Stimulated activated CD4-positive, alpha-beta T cell treated with anti-CD3 and anti-CD28 coated beads, Interleukin-1b, Interleukin-23, amount 100 ng/mL, for 1 hour (primary cell): Measurements from ENCODE around the gene PDXDC1.
"Not testable (repeated sequence)": the region's sequence is repeated elsewhere in the genome, so short reads cannot be mapped to it uniquely, and the experiment has no call there.

Experiments
- DNase-seq, 2 donors: peaks; one replicate each; pipeline ENCODE4 v3.0.0-alpha.2; 2020; ENCODE audit warnings: low read depth in 2 of 2

PDXDC1 gene

DNA sequence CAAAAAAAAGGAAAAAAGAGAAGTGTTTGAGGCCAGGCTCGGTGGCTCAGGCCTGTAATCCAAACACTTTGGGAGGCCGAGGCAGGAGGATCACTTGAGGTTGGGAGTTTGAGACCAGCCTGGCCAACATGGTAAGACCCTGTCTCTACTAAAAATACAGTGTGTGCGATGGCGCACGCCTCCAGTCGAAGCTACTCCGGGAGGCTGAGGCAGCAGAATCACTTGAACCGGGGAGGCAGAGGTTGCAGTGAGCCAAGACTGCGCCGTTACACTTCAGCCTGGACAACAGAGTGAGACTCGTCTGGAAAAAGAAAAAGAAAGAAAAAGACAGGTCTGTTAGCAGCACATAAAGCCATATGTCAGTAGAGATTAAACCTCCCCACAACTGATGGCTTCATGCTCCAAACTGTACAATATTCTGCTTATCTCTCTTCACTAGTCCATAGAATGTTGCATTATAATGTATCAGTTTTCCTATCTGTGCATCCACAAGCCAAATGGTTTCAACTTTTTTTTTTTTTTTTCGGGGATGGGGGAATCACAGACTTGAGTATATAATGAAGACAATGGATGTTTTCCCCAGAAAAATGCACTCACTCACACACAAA, 3.1 kb upstream of the PDXDC1 start:
- DNase-seq, result not testable (repeated sequence)

DNA sequence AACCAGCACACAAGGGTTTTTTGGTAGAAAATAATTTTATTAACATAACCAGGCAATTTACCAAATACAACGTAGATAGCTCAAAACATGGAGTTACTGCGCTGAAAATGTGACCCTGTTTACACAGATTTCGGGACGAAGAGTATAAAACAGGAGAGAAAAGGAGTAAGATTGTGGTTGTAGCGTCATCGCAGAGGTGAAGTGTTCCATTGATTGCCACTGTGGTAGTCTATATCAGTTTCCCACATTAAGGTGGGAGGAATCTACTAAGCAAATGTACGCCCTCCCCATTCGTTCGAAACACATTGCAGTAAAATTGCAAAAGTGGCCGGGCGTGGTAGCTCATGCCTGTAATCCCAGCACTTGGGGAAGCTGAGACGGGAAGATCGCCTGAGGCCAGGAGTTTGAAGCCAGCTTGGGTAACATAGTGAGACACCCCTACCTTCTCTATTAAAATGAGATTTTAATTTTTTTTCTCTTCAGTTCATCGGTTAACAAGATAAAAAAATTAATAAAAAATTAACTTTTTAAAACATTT, 972 bp upstream of the PDXDC1 start:
- DNase-seq, result not testable (repeated sequence)

DNA sequence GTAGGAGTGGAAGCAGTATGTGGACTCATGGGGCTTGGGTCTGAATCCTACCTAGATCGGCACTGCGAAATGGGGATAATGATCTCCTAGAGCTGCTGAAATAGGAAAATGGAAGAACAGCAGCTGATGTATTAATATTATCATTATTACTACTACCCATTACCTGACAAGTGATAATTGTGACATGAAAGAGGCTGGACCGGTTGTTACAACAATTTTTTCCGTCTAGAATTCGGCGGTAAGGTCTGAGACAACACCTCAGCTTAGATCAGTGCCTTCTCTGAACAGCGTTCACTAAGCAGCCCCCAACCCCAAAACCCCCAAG, 533 bp upstream of the PDXDC1 start:
- not testable (repeated sequence) for DNase-seq

DNA sequence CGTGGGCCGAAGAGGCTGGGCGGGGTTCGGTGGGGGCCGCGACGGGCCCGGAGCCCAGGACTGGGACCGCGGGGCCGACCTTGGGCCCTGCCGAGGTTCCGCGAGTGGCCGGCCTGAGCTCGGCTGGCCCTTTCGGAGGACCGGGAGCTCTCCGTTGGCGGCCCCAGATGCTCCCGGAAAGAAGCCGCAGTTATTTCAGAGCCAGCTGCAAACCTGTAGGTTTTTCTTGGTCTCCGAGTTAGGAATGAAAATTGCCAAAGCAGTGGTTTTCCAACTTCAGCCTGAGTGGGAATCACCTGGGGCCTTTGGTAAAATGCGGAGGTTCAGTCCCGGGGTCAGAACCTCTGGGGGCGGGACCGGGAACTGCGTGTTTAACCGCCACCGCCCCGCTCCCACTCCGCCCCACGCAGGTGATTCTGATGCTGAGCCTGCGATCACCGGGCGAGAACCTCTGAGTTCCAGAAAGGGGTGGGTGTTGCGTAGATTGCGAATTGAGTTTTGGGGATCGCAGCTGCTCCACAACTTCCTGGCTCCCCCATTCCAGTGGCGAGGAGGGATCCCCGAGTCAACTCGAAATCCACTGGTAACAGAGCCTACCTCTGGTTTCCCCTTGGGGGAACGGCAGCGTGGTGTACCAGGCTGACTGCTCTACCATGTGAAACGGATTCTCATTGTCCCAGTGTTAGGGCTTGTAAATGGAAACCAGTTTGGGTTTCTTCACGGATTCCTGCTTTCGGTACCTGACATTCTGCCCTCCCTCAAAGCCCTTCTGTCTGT, 780 bp downstream of the PDXDC1 start:
- peak in 1 of 2 donors; percentile 11 for DNase-seq

DNA sequence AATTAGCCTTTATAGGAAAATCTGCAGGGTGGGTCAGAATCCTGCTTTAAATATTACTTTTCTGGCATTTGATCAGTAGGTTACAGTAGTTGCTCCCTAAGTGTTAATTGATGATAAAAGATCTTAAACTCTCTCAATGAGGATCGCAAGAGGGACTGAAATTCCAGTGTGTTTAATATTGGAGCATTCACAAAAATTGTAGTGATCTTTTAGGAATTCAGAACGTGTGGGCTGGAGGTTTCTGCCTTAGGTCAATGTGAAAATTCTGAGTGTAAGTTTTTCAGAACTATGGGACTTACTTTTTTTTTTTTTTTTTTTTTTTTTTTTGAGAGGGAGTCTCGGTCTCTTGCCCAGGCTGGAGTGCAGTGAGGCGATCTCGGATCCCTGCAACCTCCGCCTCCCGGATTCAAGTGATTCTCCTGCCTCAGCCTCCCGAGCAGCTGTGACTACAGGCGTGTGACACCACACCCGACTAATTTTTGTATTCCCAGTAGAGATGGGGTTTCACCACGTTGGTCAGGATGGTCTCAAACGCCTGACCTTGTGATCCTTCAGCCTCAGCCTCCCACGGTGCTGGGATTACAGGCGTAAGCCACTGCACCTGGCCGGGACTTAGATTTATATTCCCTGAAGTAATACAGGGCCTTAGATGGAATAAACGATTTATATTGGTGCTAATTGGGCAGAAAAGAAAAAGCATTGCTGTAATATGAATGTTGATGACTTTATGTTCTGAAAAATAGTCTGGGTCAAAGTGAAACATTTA, 2.3 kb downstream of the PDXDC1 start:
- not testable (repeated sequence) for DNase-seq

- not testable (repeated sequence) for DNase-seq
Observed at GRCh38 chr16:14978281-14978680, 3.5 kb downstream of the PDXDC1 start.

DNA sequence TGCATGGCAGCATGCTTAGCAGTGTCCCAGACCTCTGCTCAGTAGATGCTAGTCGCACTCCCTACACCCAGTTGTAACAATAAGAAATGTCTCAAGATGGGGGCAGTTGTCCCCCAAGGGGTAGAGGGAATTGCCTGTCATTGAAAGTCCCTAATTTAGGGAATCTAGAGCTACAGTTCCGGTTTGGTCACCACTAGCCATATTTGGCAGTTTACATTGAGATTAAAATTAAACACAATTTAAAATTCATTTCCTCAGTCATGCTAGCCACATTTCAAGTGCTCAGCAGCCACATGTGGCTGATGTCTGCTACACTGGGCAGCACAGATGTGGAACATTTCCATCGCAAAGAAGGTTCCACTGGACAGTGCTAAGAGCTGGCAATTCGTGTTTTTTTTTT, 4.1 kb downstream of the PDXDC1 start:
- not testable (repeated sequence) for DNase-seq

GRCh38 chr16:14981234-14981633, 6.4 kb downstream of the PDXDC1 start:
- DNase-seq, result not testable (repeated sequence)

GRCh38 chr16:14982521-14982920, 7.7 kb downstream of the PDXDC1 start:
- DNase-seq, result not testable (repeated sequence)

GRCh38 chr16:14988092-14988491, 13.3 kb downstream of the PDXDC1 start:
- not testable (repeated sequence) for DNase-seq

DNA sequence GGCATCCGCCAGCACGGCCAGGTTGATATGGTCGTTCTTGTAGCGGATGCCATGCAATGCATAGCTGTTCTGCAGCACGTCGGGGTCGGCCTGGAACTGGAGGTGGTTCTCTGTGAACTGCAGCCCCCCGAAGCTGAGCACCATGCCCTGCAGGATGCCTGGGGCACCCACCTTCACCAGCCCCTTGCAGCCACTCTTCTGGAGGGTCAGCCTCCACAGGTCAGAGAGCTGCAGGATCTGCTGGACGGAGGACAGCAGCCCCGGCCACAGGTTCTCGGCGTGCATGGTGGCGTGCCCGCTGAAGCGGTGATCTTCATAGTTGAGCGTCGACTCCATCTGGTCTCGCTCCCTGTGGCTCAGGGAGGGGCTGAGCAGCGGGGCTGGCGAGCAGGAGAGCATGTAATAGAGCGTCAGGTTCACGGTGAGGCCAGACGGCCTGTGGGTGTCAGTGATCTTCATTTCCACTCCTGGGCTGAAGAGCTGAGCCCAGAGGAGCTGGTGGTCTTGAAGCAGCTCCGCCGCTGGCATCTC, 13.9 kb downstream of the PDXDC1 start:
- not testable (repeated sequence) for DNase-seq

- not testable (repeated sequence) for DNase-seq
Observed at GRCh38 chr16:14989291-14990281, 14.8 kb downstream of the PDXDC1 start.

GRCh38 chr16:14993277-14994151, 18.7 kb downstream of the PDXDC1 start:
- not testable (repeated sequence) for DNase-seq

DNA sequence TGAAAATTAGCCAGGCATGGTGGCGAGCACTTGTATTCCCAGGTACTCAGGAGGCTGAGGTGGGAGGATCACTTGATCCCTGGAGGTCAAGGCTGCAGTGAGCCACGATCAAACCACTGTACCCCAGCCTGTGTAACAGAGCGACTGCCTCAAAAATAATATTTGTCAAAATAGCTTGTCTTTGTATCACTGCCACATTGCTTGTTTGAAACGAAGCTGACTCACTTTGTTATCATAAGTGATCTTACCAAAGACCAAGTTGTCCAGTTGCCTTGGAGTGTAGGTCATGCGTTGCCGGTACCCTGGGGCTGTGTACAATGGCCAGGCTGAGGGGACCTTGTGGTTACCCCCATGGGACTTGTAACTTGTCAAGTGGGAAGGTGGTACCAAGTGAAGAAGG, 21.9 kb downstream of the PDXDC1 start:
- not testable (repeated sequence) for DNase-seq

GRCh38 chr16:14998300-14998699, 23.5 kb downstream of the PDXDC1 start:
- DNase-seq, result not testable (repeated sequence)

DNA sequence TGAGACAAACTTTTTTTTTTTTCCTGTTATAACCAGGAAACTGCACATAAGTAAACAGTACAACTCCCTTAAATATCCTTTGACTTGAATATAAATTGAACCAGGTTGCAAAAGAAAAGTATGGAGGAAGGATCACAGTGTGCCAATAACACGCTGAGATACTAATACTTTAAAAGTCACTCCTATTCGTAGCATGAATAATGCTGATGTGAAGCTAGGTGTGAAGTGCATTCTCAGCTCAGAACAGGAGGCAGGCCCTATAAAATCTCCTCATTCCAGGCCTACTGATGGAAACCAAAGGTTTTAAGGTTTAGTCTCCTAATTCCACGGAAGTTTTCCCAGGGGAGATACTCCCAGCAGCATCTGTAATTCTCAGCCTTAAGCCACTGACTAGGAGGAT, 25.0 kb downstream of the PDXDC1 start:
- DNase-seq, result not testable (repeated sequence)

DNA sequence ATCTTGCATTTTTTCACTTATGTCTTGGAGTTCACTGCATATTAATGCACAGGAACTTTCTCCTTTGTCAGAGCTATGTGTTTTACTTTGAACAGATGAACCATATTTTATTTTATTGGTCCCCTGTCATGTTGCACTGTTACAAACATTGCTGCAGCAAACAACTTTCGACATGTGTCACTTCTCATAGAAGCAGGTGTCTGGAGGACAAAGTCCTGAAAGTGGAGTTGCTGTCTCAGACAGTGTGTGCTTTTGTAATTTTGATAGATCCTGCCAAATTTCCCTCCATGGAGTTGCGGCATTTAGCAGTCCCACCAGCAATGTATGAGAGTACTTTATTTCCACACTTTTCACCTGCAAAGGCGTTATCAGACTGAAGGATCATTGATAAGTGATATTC, 27.6 kb downstream of the PDXDC1 start:
- not testable (repeated sequence) for DNase-seq

DNA sequence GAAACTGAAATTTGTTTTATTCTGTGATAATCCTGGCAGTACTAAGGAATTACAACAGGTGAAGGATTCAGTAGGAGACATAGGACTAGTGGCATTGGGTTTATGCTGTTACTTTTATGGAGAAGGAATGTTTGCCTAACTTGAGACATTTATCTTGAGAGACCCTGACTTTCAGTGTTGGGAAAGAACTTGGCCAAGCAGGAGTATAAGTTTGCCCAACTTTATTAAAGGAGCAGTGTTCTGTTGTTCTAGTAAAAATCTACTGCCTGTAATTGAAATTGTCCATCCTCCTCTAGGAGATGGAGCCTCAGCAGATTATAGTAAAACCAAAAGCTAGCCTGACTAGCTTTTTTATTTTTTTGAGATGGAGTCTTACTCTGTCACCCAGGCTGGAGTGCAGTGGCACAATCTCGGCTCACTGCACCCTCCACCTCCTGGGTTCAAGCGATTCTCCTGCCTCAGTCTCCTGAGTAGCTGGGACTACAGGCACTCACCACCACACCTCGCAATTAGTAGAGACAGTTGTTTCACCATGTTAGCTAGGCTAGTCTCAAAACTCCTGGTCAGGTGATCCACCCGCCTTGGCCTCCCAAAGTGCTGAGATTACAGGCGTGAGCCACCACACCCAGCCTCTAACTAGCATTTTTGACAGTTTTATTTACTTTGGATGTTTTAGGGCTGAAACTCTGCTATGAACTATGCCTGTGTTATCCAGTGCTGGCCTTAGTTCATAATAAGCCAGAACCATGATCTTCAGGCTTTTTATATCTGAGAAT, 30.7 kb downstream of the PDXDC1 start:
- DNase-seq, result not testable (repeated sequence)

- not testable (repeated sequence) for DNase-seq
Observed at GRCh38 chr16:15008647-15009046, 33.8 kb downstream of the PDXDC1 start.
